K562 (cell line): ENCODE results near the gene GRIN2A. TPM values are rescaled to one million over a fixed set of nuclear protein-coding genes. Genes with fewer than 3 reads are reported as not detected.

Experiments
- ATAC-seq: fragments of 200-7000 bp; cut with Tn5 transposase; 3 replicates; pipeline ENCODE4 v1.9.1; 2020; ENCODE audit warnings: moderate library complexity
- BruUV-seq: library from RNA; stranded (reverse); fragments of 400-500 nt; replicated peaks from 2 replicates; lab custom pipeline; 2021; lab: Mats Ljungman, UMichigan
- CTCF ChIA-PET: fragments of 300-600 bp; formaldehyde crosslinking; extraction: SDS; loops from one replicate; lab custom pipeline; 2021; ENCODE audit warnings: low intra/inter-chr PET ratio; lab: Yijun Ruan, JAX
- POLR2A ChIA-PET: fragments of 300-600, 350-650 bp; sonication (Branson Sonifier 250); formaldehyde crosslinking; extraction: SDS; loops from one replicate; lab custom pipeline; 2021; ENCODE audit warnings: antibody characterized with exemption, inconsistent platforms; lab: Yijun Ruan, JAX
- DNase-seq, 4 experiments: peaks; one replicate each; pipeline versions ENCODE4 v3.0.0 to v3.0.0-alpha.2; 2011 to 2018; ENCODE audit warnings: low spot score in 3 of 4, mixed read lengths in 3 of 4; ENCODE audit errors: extremely low read depth in 1 of 4
- FAIRE-seq: peaks from 2 replicates; lab custom pipeline; 2011; peaks lifted over from hg19 to GRCh38; lab: Jason Lieb, UNC
- H2AFZ ChIP-seq: 2 replicates; pipeline ENCODE4 v1.6.0; 2011; ENCODE audit warnings: low read depth, low read length, control low read depth, inconsistent platforms
- H3K27ac ChIP-seq: fragments of 200-600 bp; 3 replicates; pipeline ENCODE4 v1.8.0; 2011; ENCODE audit warnings: low read depth, mild to moderate bottlenecking, control low read depth, inconsistent platforms, low read length, moderate library complexity, mixed read lengths; ENCODE audit errors: extremely low read depth
- H3K27me3 ChIP-seq, 2 experiments: fragments of 300-600 bp in 1 of 2; 2 replicates in 1 of 2; 3 replicates in 1 of 2; pipeline versions ENCODE4 v1.6.0 to v1.8.0; 2011; ENCODE audit warnings: inconsistent platforms in 2 of 2, low read length in 2 of 2, mild to moderate bottlenecking in 1 of 2, mixed read lengths in 1 of 2, moderate library complexity in 1 of 2; ENCODE audit not compliant: control insufficient read depth in 2 of 2, insufficient read depth in 2 of 2
- H3K36me3 ChIP-seq: fragments of 300-600 bp; 3 replicates; pipeline ENCODE4 v1.8.0; 2011; ENCODE audit warnings: mild to moderate bottlenecking, low read length, inconsistent platforms; ENCODE audit not compliant: control insufficient read depth, insufficient read depth
- H3K4me1 ChIP-seq, 2 experiments: fragments of 200-600 bp in 1 of 2; replicated peaks in 1 of 2; 2 replicates in 1 of 2; 3 replicates in 1 of 2; pipeline versions ENCODE4 v1.5.1 to v1.8.0; 2011; ENCODE audit warnings: inconsistent platforms in 2 of 2, low read length in 2 of 2, mild to moderate bottlenecking in 1 of 2, mixed read lengths in 1 of 2, moderate library complexity in 1 of 2; ENCODE audit not compliant: control insufficient read depth in 2 of 2, insufficient read depth in 2 of 2
- H3K4me2 ChIP-seq: 2 replicates; pipeline ENCODE4 v1.6.1; 2011; ENCODE audit warnings: low read length, control low read depth, inconsistent platforms, mixed read lengths; ENCODE audit not compliant: insufficient read depth
- H3K4me3 ChIP-seq: fragments of 200-600 bp; sonication (generic), shearing (Covaris generic); 2 replicates; pipeline ENCODE4 v1.5.1; 2016; ENCODE audit warnings: control low read depth, inconsistent platforms
- H3K79me2 ChIP-seq: fragments of 200-600 bp; 3 replicates; pipeline ENCODE4 v1.8.0; 2011; ENCODE audit warnings: low read length, inconsistent platforms; ENCODE audit not compliant: control insufficient read depth, insufficient read depth
- H3K9ac ChIP-seq, 2 experiments: 2 replicates each; pipeline versions ENCODE4 v1.6.0 to v1.6.1; 2011; ENCODE audit warnings: low read depth in 2 of 2, low read length in 2 of 2, control low read depth in 1 of 2, inconsistent platforms in 1 of 2, mild to moderate bottlenecking in 1 of 2, mixed read lengths in 1 of 2; ENCODE audit not compliant: insufficient read depth in 1 of 2
- H3K9me1 ChIP-seq: one replicate; pipeline ENCODE4 v1.6.0; 2011; ENCODE audit warnings: inconsistent platforms, mild to moderate bottlenecking, low read length, moderate library complexity; ENCODE audit not compliant: control insufficient read depth, insufficient read depth
- H3K9me3 ChIP-seq: replicated peaks from 2 replicates; pipeline ENCODE4 v1.5.1; 2011; ENCODE audit warnings: low read depth, low read length, inconsistent platforms; ENCODE audit not compliant: control insufficient read depth, insufficient read depth
- H4K20me1 ChIP-seq: replicated peaks from 2 replicates; pipeline ENCODE4 v1.6.1; 2011; ENCODE audit warnings: low read length, inconsistent platforms, mixed read lengths; ENCODE audit not compliant: control insufficient read depth, insufficient read depth
- ARID3B ChIP-seq: fragments of 250-450 bp; sonication (Bioruptor Pico); IDR thresholded peaks from 2 replicates; pipeline ENCODE4 v1.4.0; 2020; ENCODE audit warnings: borderline replicate concordance
- GTF2E2 ChIP-seq: fragments of 200-800 bp; sonication (Bioruptor generic); IDR thresholded peaks from 2 replicates; pipeline ENCODE4 v1.6.1; 2016; ENCODE audit warnings: missing genetic modification characterization, missing compliant biosample characterization
- ILK ChIP-seq: fragments of 450-650 bp; IDR thresholded peaks from 2 replicates; pipeline ENCODE4 v1.6.1; 2016; ENCODE audit warnings: missing genetic modification characterization, low read depth, mild to moderate bottlenecking, missing compliant biosample characterization, moderate library complexity, borderline replicate concordance
- MECOM ChIP-seq: fragments of 250-450 bp; sonication (Bioruptor Pico); IDR thresholded peaks from 2 replicates; pipeline ENCODE4 v1.8.0; 2022; ENCODE audit warnings: inconsistent platforms
- MYNN ChIP-seq, 2 experiments: sonication (generic); formaldehyde crosslinking in 1 of 2; IDR thresholded peaks; 2 replicates each; pipeline versions ENCODE4 v1.5.0 to v1.6.1; 2016 to 2020; ENCODE audit warnings: antibody characterized with exemption in 1 of 2, missing genetic modification reagents in 1 of 2
- NFE2L1 ChIP-seq: fragments of 450-650 bp; IDR thresholded peaks from 2 replicates; pipeline ENCODE4 v1.6.1; 2016; ENCODE audit warnings: missing genetic modification characterization, low read depth, mild to moderate bottlenecking, missing compliant biosample characterization, moderate library complexity, borderline replicate concordance
- NR2C1 ChIP-seq, 2 experiments: fragments of 450-650 bp; IDR thresholded peaks; 2 replicates each; pipeline ENCODE4 v1.6.1; 2017; ENCODE audit warnings: mild to moderate bottlenecking in 2 of 2, antibody characterized with exemption in 1 of 2, inconsistent platforms in 1 of 2, missing compliant biosample characterization in 1 of 2, missing genetic modification characterization in 1 of 2
- PHB2 ChIP-seq: fragments of 450-650 bp; IDR thresholded peaks from 2 replicates; pipeline ENCODE4 v1.6.1; 2017; ENCODE audit warnings: low read depth
- SFPQ ChIP-seq: fragments of 200-400 bp; formaldehyde crosslinking; IDR thresholded peaks from 2 replicates; pipeline ENCODE4 v1.6.1; 2017; ENCODE audit warnings: mild to moderate bottlenecking, low read depth, low read length, moderate library complexity
- TAF9B ChIP-seq: fragments of 450-650 bp; IDR thresholded peaks from 2 replicates; pipeline ENCODE4 v1.6.1; 2018; ENCODE audit warnings: mild to moderate bottlenecking; ENCODE audit not compliant: partially characterized antibody
- U2AF1 ChIP-seq: fragments of 200-400 bp; formaldehyde crosslinking; optimal IDR thresholded peaks from 2 replicates; pipeline ENCODE3; 2017; ENCODE audit warnings: mild to moderate bottlenecking, low read depth, low read length, moderate library complexity
- ZBTB26 ChIP-seq: fragments of 450-650 bp; formaldehyde crosslinking; IDR thresholded peaks from 2 replicates; pipeline ENCODE4 v1.4.0; 2022; ENCODE audit warnings: missing genetic modification characterization
- ZMIZ1 ChIP-seq, 2 experiments: fragments of 150-350 bp in 1 of 2; IDR thresholded peaks; 2 replicates each; pipeline ENCODE4 v1.6.1; 2012 to 2016; ENCODE audit warnings: low read depth in 2 of 2, low read length in 2 of 2, mild to moderate bottlenecking in 1 of 2, moderate library complexity in 1 of 2
- ZNF24 ChIP-seq: fragments of 450-650 bp; IDR thresholded peaks from 2 replicates; pipeline ENCODE4 v1.6.1; 2016
- WGBS: fragments of 100-300 bp; shearing (Covaris generic); methylation state at CpG from one replicate; pipeline ENCODE4 v1.1.6; 2016; ENCODE audit warnings: low coverage, mixed read lengths; ENCODE audit not compliant: insufficient coverage; ENCODE audit errors: missing lambda C conversion rate; 5-methylcytosine and 5-hydroxymethylcytosine counted together
- in situ Hi-C: fragments of 300-500 bp; cut with MboI; formaldehyde crosslinking; loops from 4 replicates; pipeline ENCODE4 v1.15.0; 2018; ENCODE audit warnings: inconsistent platforms, mixed read lengths
- intact Hi-C: fragments of 100-400 bp; cut with micrococcal nuclease; formaldehyde crosslinking; loops from 2 replicates; pipeline ENCODE4 v1.14.2; 2022
- polyA plus RNA-seq, 8 experiments: library from polyadenylated mRNA; depleted of rRNA in 4 of 8; stranded (reverse) in 5 of 8; unstranded in 3 of 8; fragments of >200 nt; fragmentation: Nextera tagmentation in 2 of 8; fragmentation: Illumina TruSeq in 1 of 8; extraction: Ambion mirVana in 2 of 8; extraction: Trizol in 1 of 8; gene quantifications; 2 replicates each; pipeline versions ENCODE4 v1.2.1 to v1.2.3, GENCODE V29; 2011 to 2014; ENCODE audit warnings: inconsistent platforms in 1 of 8, missing spikeins in 1 of 8
- total RNA-seq, 7 experiments: library from RNA; depleted of rRNA in 6 of 7; stranded (reverse); fragments of >200 nt in 6 of 7; fragmentation: Illumina TruSeq in 2 of 7; extraction: Trizol in 2 of 7; gene quantifications; 2 replicates each; pipeline versions ENCODE4 v1.2.1 to v1.2.3, GENCODE V29; 2011 to 2021; ENCODE audit warnings: low replicate concordance in 1 of 7

GRIN2A gene
- total and polyA plus RNA-seq, 9 of the 15 experiments (the other 6 are each of a cell fraction or from before 2014, with no cell fraction given), result not detected

GRCh38 chr16:9932000-9932399, 250.2 kb downstream of the GRIN2A start:
- no peaks in the 10 kb centered on the region; a peak in 1 of 5 replicates for H3K27me3 ChIP-seq
- DNase-seq (no peak), ATAC-seq (no peak), FAIRE-seq (no peak)
- no peaks in the 10 kb centered on the region for H3K4me1 ChIP-seq
- H3K27ac ChIP-seq, result no peak overlapping the region
- intact Hi-C loops, result no loop called here
- H2AFZ ChIP-seq, result no peak overlapping the region
- 0% methylated on average over 1 of the region's 1 CpG for WGBS
- no peaks in the 10 kb centered on the region for H3K9me3 ChIP-seq
- no TSS peak for BruUV-seq
- H3K4me2 ChIP-seq, result no peak overlapping the region
- no peak overlapping the region for H3K9ac ChIP-seq
- no peaks in the 10 kb centered on the region for H3K79me2 ChIP-seq
- H3K36me3 ChIP-seq, result no peaks in the 10 kb centered on the region
- CTCF ChIA-PET, result interaction anchor here (0.6 kb wide), 1 partner anchor 578 kb away, joined by 3 read pairs; no protein-coding TSS in a partner anchor
- POLR2A ChIA-PET, result interaction anchor here (1.2 kb wide), 1 partner anchor 16 kb away, joined by 3 read pairs; no protein-coding TSS in a partner anchor
- H3K9me1 ChIP-seq, result peaks cover 2% of the 10 kb centered on the region
- H4K20me1 ChIP-seq, result no peaks in the 10 kb centered on the region
- in situ Hi-C loops, result no loop called here
- H3K4me3 ChIP-seq, result no peak overlapping the region
- TF ChIP-seq NR2C1 (IDR thresholded peaks at IDR 0.05), result no peak
- no peak for TF ChIP-seq NR2C1 (tag; IDR thresholded peaks at IDR 0.05)
- no peak for TF ChIP-seq MYNN (IDR thresholded peaks at IDR 0.05)
- TF ChIP-seq MYNN (CRISPR knock-in tag; IDR thresholded peaks at IDR 0.05), result no peak
- TF ChIP-seq U2AF1, result no peak
- TF ChIP-seq ZMIZ1 (IDR thresholded peaks at IDR 0.05; ENCODE audit: low read depth in 2 of 2, low read length in 2 of 2), result no peak
- TF ChIP-seq NFE2L1 (tag), result no peak
- TF ChIP-seq MECOM (CRISPR knock-in tag), result no peak
- no peak for TF ChIP-seq ZNF24
- no peak for TF ChIP-seq GTF2E2 (tag)
- TF ChIP-seq ZBTB26 (CRISPR knock-in tag), result no peak
- no peak for TF ChIP-seq PHB2
- no peak for TF ChIP-seq SFPQ
- TF ChIP-seq TAF9B, result no peak
- no peak for TF ChIP-seq ILK (tag)
- no peak for TF ChIP-seq ARID3B (CRISPR knock-in tag)
